Upper lobe of right lung (tissue), 1 donor: ENCODE results near the gene ARMH1. TPM values are rescaled to one million over a fixed set of nuclear protein-coding genes. Genes with fewer than 3 reads are reported as not detected.

Source experiments
- ATAC-seq: fragments of 200-7000 bp; cut with Tn5 transposase; one replicate; pipeline ENCODE4 v1.9.1; 2020; ENCODE audit warnings: mild to moderate bottlenecking, moderate library complexity
- DNase-seq: peaks from one replicate; pipeline ENCODE4 v3.0.0-alpha.2; 2020
- H3K27ac ChIP-seq: fragments of 200-600 bp; one replicate; pipeline ENCODE4 v1.8.0; 2022
- H3K27me3 ChIP-seq: fragments of 200-600 bp; one replicate; pipeline ENCODE4 v1.8.0; 2022; ENCODE audit warnings: mild to moderate bottlenecking
- H3K36me3 ChIP-seq: fragments of 200-600 bp; one replicate; pipeline ENCODE4 v1.8.0; 2022
- H3K4me1 ChIP-seq: fragments of 200-600 bp; one replicate; pipeline ENCODE4 v1.8.0; 2022
- H3K4me3 ChIP-seq: fragments of 200-600 bp; one replicate; pipeline ENCODE4 v1.8.0; 2022; ENCODE audit warnings: mild to moderate bottlenecking
- H3K9me3 ChIP-seq: fragments of 200-600 bp; one replicate; pipeline ENCODE4 v1.8.0; 2022
- CTCF ChIP-seq: fragments of 200-600 bp; IDR thresholded peaks from one replicate; pipeline ENCODE4 v1.8.0; 2022; ENCODE audit warnings: antibody characterized with exemption
- intact Hi-C: fragments of 100-400 bp; cut with DNase I; formaldehyde crosslinking; loops from one replicate; pipeline ENCODE4 v1.11.0; 2022
- total RNA-seq: library from RNA; stranded (reverse); fragmentation: NEBNext Ultra II Directional; extraction: Animal tissue kit (Norgen Biotek cat#: 25700); gene quantifications from one replicate; pipeline ENCODE4 v1.2.1, GENCODE V29; 2021
- donor health status: DM: no; HTN: yes; CAD: no; lungs with severe emphysema.

Gene ARMH1
- total RNA-seq, 1 donor from 2014 or later, result 5.9 TPM

GRCh38 chr1:44688760-44689446 lies 14.4 kb downstream of the ARMH1 start:
- H3K27ac ChIP-seq, result no peak overlapping the region
- ATAC-seq, result peak; percentile 70
- no peak for TF ChIP-seq CTCF
- H3K4me1 ChIP-seq, result no peaks in the 10 kb centered on the region
- DNase-seq, result no peak
- H3K4me3 ChIP-seq, result no peak overlapping the region
- no peaks in the 10 kb centered on the region for H3K27me3 ChIP-seq
- H3K9me3 ChIP-seq, result no peaks in the 10 kb centered on the region
- intact Hi-C loops, result no loop called here
- no peaks in the 10 kb centered on the region for H3K36me3 ChIP-seq

GRCh38 chr1:44689447-44689765 lies 14.9 kb downstream of the ARMH1 start:
- H3K27ac ChIP-seq, result no peak overlapping the region
- no peaks in the 10 kb centered on the region for H3K4me1 ChIP-seq
- no peaks in the 10 kb centered on the region for H3K36me3 ChIP-seq
- H3K9me3 ChIP-seq, result no peaks in the 10 kb centered on the region
- H3K4me3 ChIP-seq, result no peak overlapping the region
- ATAC-seq (no peak), DNase-seq (no peak)
- intact Hi-C loops, result no loop called here
- no peak for TF ChIP-seq CTCF
- no peaks in the 10 kb centered on the region for H3K27me3 ChIP-seq

GRCh38 chr1:44693159-44693558 lies 18.6 kb downstream of the ARMH1 start:
- no peak for TF ChIP-seq CTCF
- Histone ChIP-seq H3K9me3 (no peaks in the 10 kb centered on the region), H3K4me1 (no peaks in the 10 kb centered on the region), H3K27me3 (no peaks in the 10 kb centered on the region), H3K4me3 (no peak overlapping the region), H3K27ac (no peak overlapping the region), H3K36me3 (no peaks in the 10 kb centered on the region)
- intact Hi-C loops, result no loop called here
- DNase-seq (peak; percentile 8), ATAC-seq (no peak)

GRCh38 chr1:44693900-44694299 lies 19.4 kb downstream of the ARMH1 start:
- no peaks in the 10 kb centered on the region for H3K9me3 ChIP-seq
- intact Hi-C loops, result no loop called here
- no peaks in the 10 kb centered on the region for H3K36me3 ChIP-seq
- no peak overlapping the region for H3K27ac ChIP-seq
- no peaks in the 10 kb centered on the region for H3K4me1 ChIP-seq
- ATAC-seq, result no peak
- no peak for DNase-seq
- TF ChIP-seq CTCF, result no peak
- no peaks in the 10 kb centered on the region for H3K27me3 ChIP-seq
- no peak overlapping the region for H3K4me3 ChIP-seq

GRCh38 chr1:44694863-44695478 lies 20.5 kb downstream of the ARMH1 start:
- intact Hi-C loops, result no loop called here
- no peaks in the 10 kb centered on the region for H3K9me3 ChIP-seq
- H3K4me3 ChIP-seq, result no peak overlapping the region
- H3K4me1 ChIP-seq, result no peaks in the 10 kb centered on the region
- no peaks in the 10 kb centered on the region for H3K27me3 ChIP-seq
- no peaks in the 10 kb centered on the region for H3K36me3 ChIP-seq
- no peak overlapping the region for H3K27ac ChIP-seq
- DNase-seq (peak; percentile 15), ATAC-seq (no peak)
- no peak for TF ChIP-seq CTCF
